CD4-positive, alpha-beta T cell treated with Interleukin-12 subunit alpha and Interleukin-12 subunit beta, for 1 hour (primary cell): Measurements from ENCODE around the gene CLDND1.

Experiments
- DNase-seq: peaks from one replicate; pipeline ENCODE4 v3.0.0-alpha.2; 2020

Gene CLDND1

GRCh38 chr3:98513091-98513511, 9.6 kb downstream of the CLDND1 start:
- no peak for DNase-seq

DNA sequence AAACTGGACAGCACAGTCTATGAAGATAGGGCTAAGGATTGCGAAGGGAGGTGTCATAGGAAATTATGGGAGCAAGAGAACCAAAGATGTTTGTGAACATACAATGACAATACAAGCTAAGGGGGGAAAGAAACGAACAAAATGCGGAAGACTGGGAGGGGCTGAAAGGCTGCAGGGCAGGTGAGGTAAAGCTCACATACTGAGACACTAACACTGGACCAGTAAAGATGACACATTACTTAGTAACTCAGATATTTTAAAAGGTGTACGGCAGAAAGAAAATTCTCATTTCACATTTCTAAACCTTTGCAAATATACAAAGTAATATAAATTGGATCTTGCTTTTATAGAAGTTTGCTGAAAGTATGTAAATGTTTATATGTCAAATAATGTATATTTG, 10.1 kb downstream of the CLDND1 start:
- no peak for DNase-seq

GRCh38 chr3:98508582-98508981, 14.1 kb downstream of the CLDND1 start:
- no peak for DNase-seq

DNA sequence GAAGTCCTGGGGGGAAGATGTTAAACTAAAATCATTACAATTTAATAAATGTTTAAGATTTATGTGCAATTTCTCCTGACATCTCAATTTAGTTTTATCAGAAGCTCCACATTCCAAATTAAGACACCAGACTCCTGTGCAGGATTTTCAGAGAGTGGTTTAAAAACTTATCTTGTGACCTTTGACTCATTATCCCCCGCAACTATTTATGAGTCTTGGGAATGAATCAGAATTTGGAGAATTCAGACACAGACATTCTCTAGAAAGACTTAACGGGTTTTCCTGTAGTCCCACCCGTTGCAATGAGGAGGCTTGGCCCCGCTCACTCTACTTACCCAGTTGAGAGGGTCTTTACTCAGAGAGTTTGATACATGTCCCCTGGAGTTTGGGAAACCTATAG, 18.2 kb downstream of the CLDND1 start:
- no peak for DNase-seq

- DNase-seq = no peak
Observed at GRCh38 chr3:98501863-98502576, 20.7 kb downstream of the CLDND1 start.

DNA sequence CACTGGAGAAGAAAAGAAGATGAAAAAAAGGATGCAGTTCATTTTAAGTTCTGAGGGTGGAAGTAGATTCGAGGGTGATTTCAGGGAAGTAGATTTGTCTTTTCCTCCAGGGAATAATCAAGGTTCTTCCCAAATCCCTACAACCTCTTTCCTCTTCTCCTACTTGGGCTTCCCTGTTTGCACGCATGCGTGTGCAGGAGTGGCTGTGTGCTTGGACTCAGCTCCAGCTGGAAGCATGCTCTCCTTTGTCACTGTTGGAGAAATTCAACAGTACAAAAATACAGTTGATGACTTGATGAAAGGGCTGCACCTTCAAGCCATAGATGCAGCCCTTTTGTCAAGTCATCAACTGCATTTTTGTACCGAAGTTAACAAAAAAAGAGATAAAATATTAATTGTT, 21.4 kb downstream of the CLDND1 start:
- DNase-seq = no peak

DNA sequence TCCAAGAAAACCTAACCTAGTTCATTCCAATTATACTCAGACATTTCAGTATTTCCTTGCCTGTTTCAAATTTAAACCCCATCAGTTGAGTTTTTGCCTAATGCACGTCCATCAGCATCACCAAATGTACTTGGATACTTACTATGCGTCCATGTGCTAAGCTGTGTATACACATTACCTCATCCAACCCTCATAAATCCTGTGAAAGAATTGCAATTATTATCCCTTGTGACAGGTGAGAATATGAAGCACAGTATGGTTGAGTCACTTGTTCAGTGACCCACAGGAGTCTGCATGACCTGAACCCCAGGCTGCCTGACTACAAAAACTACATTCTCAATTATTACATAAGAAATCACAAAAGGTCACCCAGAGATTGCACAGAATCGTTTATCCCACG, 22.7 kb downstream of the CLDND1 start:
- no peak for DNase-seq

- DNase-seq = no peak
Observed at GRCh38 chr3:98497381-98497780, 25.3 kb downstream of the CLDND1 start, which contains the start of gene OR5K2. TSS of gene OR5K2 (plus strand) at chr3:98497681. CDS start at chr3:98497681, 0 bp downstream.

DNA sequence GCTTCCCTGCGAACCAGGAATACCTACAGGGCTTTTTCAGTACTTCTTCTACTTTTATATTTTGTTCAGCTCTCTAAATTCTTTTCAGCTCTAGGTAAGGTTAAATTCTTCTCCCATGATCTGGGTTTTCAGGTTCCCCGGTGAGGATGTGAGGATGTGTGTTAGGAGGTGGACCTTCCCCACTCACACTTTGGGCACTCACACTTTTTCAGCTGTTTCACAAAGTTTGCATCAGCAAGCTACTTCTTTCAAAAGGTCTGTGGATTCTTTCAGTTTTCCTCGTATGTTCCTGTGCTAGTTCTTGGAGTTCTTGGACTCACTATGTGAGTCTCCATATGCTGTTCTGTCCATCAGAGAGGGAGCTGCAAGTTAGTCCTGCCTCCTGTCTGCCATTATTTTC, 39.1 kb downstream of the CLDND1 start:
- DNase-seq = no peak

GRCh38 chr3:98482717-98483482, 39.8 kb downstream of the CLDND1 start:
- DNase-seq = no peak
